Brain microvascular endothelial cell (primary cell): ENCODE data around the gene ABHD17C.
"Not testable (repeated sequence)": the region's sequence is repeated elsewhere in the genome, so short reads cannot be mapped to it uniquely, and the experiment has no call there.

Source experiments
- DNase-seq: peaks from one replicate; pipeline ENCODE4 v3.0.0-alpha.2; 2020
- H3K27ac ChIP-seq: fragments of 250-450 bp; sonication (Bioruptor Pico); 2 replicates; pipeline ENCODE4 v1.5.1; 2020; ENCODE audit warnings: mild to moderate bottlenecking, moderate library complexity
- H3K27me3 ChIP-seq: fragments of 250-450 bp; sonication (Bioruptor Pico); replicated peaks from 2 replicates; pipeline ENCODE4 v1.5.1; 2020; ENCODE audit warnings: mild to moderate bottlenecking
- H3K36me3 ChIP-seq: fragments of 250-450 bp; sonication (Bioruptor Pico); replicated peaks from 2 replicates; pipeline ENCODE4 v1.5.1; 2020; ENCODE audit warnings: mild to moderate bottlenecking
- H3K4me3 ChIP-seq: 2 replicates; pipeline ENCODE4 v1.5.1; 2011; ENCODE audit warnings: low read depth, mild to moderate bottlenecking, control low read depth, low read length, moderate library complexity
- CTCF ChIP-seq: IDR thresholded peaks from 2 replicates; pipeline ENCODE4 v1.5.1; 2011; ENCODE audit warnings: low read depth, mild to moderate bottlenecking, moderate library complexity, low read length, control low read depth, inconsistent platforms; ENCODE audit errors: missing control alignments
- in situ Hi-C: cut with HindIII; loops from 2 replicates; pipeline ENCODE4 v1.10.0; 2017; ENCODE audit warnings: low sequenced_read_pairs, low pct_ligation_motif_present

Gene ABHD17C

GRCh38 chr15:80761754-80762153 lies 66.6 kb downstream of the ABHD17C start:
- DNase-seq: no peak
- Histone ChIP-seq H3K4me3 (no peak overlapping the region), H3K27ac (no peak overlapping the region), H3K27me3 (no peaks in the 10 kb centered on the region), H3K36me3 (no peaks in the 10 kb centered on the region)
- TF ChIP-seq CTCF: no peak
- in situ Hi-C loops: no loop called here

GRCh38 chr15:80763235-80763634 lies 68.1 kb downstream of the ABHD17C start:
- H3K4me3 ChIP-seq, H3K27me3 ChIP-seq, DNase-seq, H3K27ac ChIP-seq, in situ Hi-C loops, H3K36me3 ChIP-seq: not testable (repeated sequence)

- Histone ChIP-seq H3K4me3 (no peak overlapping the region), H3K27me3 (no peaks in the 10 kb centered on the region), H3K36me3 (no peaks in the 10 kb centered on the region), H3K27ac (no peak overlapping the region)
- in situ Hi-C loops: no loop called here
- DNase-seq: no peak
- TF ChIP-seq CTCF: no peak
Observed at GRCh38 chr15:80764535-80764934, 69.4 kb downstream of the ABHD17C start.

GRCh38 chr15:80766275-80766674 lies 71.2 kb downstream of the ABHD17C start:
- no peak overlapping the region for H3K27ac ChIP-seq
- no peak overlapping the region for H3K4me3 ChIP-seq
- TF ChIP-seq CTCF: no peak
- no peaks in the 10 kb centered on the region for H3K36me3 ChIP-seq
- in situ Hi-C loops: no loop called here
- DNase-seq: no peak
- no peaks in the 10 kb centered on the region for H3K27me3 ChIP-seq

GRCh38 chr15:80768158-80768557 lies 73.0 kb downstream of the ABHD17C start:
- no peak for TF ChIP-seq CTCF
- Histone ChIP-seq H3K36me3 (no peaks in the 10 kb centered on the region), H3K4me3 (no peak overlapping the region), H3K27ac (no peak overlapping the region), H3K27me3 (no peaks in the 10 kb centered on the region)
- in situ Hi-C loops: no loop called here
- DNase-seq: no peak

- no peak overlapping the region for H3K27ac ChIP-seq
- in situ Hi-C loops: no loop called here
- H3K4me3 ChIP-seq: no peak overlapping the region
- TF ChIP-seq CTCF: no peak
- H3K27me3 ChIP-seq: no peaks in the 10 kb centered on the region
- no peak for DNase-seq
- H3K36me3 ChIP-seq: no peaks in the 10 kb centered on the region
Observed at GRCh38 chr15:80769153-80769828, 74.2 kb downstream of the ABHD17C start.
